WTC11 (cell line): Measurements from ENCODE around the gene WWOX. TPM values are rescaled to one million over a fixed set of nuclear protein-coding genes. Genes with fewer than 3 reads are reported as not detected.
"Not testable (repeated sequence)": the region's sequence is repeated elsewhere in the genome, so short reads cannot be mapped to it uniquely, and the experiment has no call there.

Experiments used
- ATAC-seq: fragments of 200-7000 bp; cut with Tn5 transposase; 2 replicates; pipeline ENCODE4 v1.10.0; 2021; ENCODE audit warnings: mild to moderate bottlenecking, moderate library complexity
- CTCF ChIA-PET: fragments of 300-600 bp; sonication (Branson Sonifier 250); formaldehyde crosslinking; loops from one replicate; lab custom pipeline; 2021; ENCODE audit warnings: antibody characterized with exemption; lab: Charles Lee
- POLR2A ChIA-PET: fragments of 350-600 bp; sonication (Branson Sonifier 250); formaldehyde crosslinking; loops from one replicate; lab custom pipeline; 2021; ENCODE audit warnings: antibody characterized with exemption; lab: Charles Lee
- DNase-seq: peaks from one replicate; pipeline ENCODE4 v3.0.0; 2021; ENCODE audit warnings: low spot score
- H3K27ac Mint-ChIP-seq: 2 replicates; pipeline ENCODE4 v1.8.0; 2021; ENCODE audit warnings: mixed read lengths
- H3K27me3 Mint-ChIP-seq: 2 replicates; pipeline ENCODE4 v1.8.0; 2021; ENCODE audit warnings: low read depth, mild to moderate bottlenecking, moderate library complexity, mixed read lengths
- H3K36me3 Mint-ChIP-seq: 2 replicates; pipeline ENCODE4 v1.8.0; 2021; ENCODE audit warnings: mixed read lengths
- H3K4me1 Mint-ChIP-seq: 2 replicates; pipeline ENCODE4 v1.8.0; 2022; ENCODE audit warnings: mixed read lengths
- H3K4me3 Mint-ChIP-seq: 2 replicates; pipeline ENCODE4 v1.8.0; 2021; ENCODE audit warnings: mild to moderate bottlenecking, moderate library complexity, mixed read lengths
- H3K9me3 Mint-ChIP-seq: 2 replicates; pipeline ENCODE4 v1.8.0; 2021; ENCODE audit warnings: mixed read lengths
- CBFB ChIP-seq: sonication (generic); formaldehyde crosslinking; IDR thresholded peaks from 2 replicates; pipeline ENCODE4 v1.8.1; 2022; ENCODE audit warnings: mild to moderate bottlenecking, low read depth, missing genetic modification reagents
- CDX4 ChIP-seq: fragments of 250-450 bp; sonication (Bioruptor Pico); IDR thresholded peaks from 2 replicates; pipeline ENCODE4 v1.9.0; 2021; ENCODE audit warnings: moderate library complexity, mild to moderate bottlenecking, inconsistent platforms, borderline replicate concordance
- ERG ChIP-seq: fragments of 250-450 bp; sonication (Bioruptor Pico); IDR thresholded peaks from 2 replicates; pipeline ENCODE4 v1.8.0; 2021; ENCODE audit warnings: mild to moderate bottlenecking
- ETV6 ChIP-seq: sonication (generic); formaldehyde crosslinking; IDR thresholded peaks from 2 replicates; pipeline ENCODE4 v1.8.1; 2022; ENCODE audit warnings: mild to moderate bottlenecking, missing genetic modification reagents
- GABPB1 ChIP-seq: sonication (generic); formaldehyde crosslinking; IDR thresholded peaks from 2 replicates; pipeline ENCODE4 v1.8.1; 2023; ENCODE audit warnings: mild to moderate bottlenecking, missing genetic modification reagents
- GRHL2 ChIP-seq: fragments of 250-450 bp; sonication (Bioruptor Pico); IDR thresholded peaks from 2 replicates; pipeline ENCODE4 v1.8.0; 2022; ENCODE audit warnings: mild to moderate bottlenecking, moderate library complexity; ENCODE audit not compliant: insufficient replicate concordance, severe bottlenecking
- GTF2I ChIP-seq: fragments of 250-450 bp; sonication (Bioruptor Pico); conservative IDR thresholded peaks from 2 replicates; pipeline ENCODE4 v1.4.0; 2021; ENCODE audit warnings: mild to moderate bottlenecking
- HMGA2 ChIP-seq: fragments of 250-450 bp; sonication (Bioruptor Pico); IDR thresholded peaks from 2 replicates; pipeline ENCODE4 v1.4.0; 2021; ENCODE audit warnings: mild to moderate bottlenecking, moderate library complexity
- JAZF1 ChIP-seq: fragments of 250-450 bp; sonication (Bioruptor Pico); IDR thresholded peaks from 2 replicates; pipeline ENCODE4 v1.9.0; 2021; ENCODE audit warnings: moderate library complexity, mild to moderate bottlenecking, inconsistent platforms
- RORB ChIP-seq: fragments of 250-450 bp; sonication (Bioruptor Pico); IDR thresholded peaks from 2 replicates; pipeline ENCODE4 v1.9.0; 2021; ENCODE audit warnings: mild to moderate bottlenecking
- SMAD3 ChIP-seq: sonication (generic); formaldehyde crosslinking; IDR thresholded peaks from 2 replicates; pipeline ENCODE4 v1.8.0; 2022; ENCODE audit warnings: missing genetic modification reagents, mild to moderate bottlenecking, borderline replicate concordance
- ZNF138 ChIP-seq: sonication (generic); formaldehyde crosslinking; conservative IDR thresholded peaks from 2 replicates; pipeline ENCODE4 v1.8.1; 2022; ENCODE audit warnings: mild to moderate bottlenecking, moderate library complexity, missing genetic modification reagents
- ZNF219 ChIP-seq: sonication (generic); formaldehyde crosslinking; IDR thresholded peaks from 2 replicates; pipeline ENCODE4 v1.8.0; 2023; ENCODE audit warnings: missing genetic modification reagents, mild to moderate bottlenecking, borderline replicate concordance
- ZNF317 ChIP-seq: sonication (generic); formaldehyde crosslinking; IDR thresholded peaks from 2 replicates; pipeline ENCODE4 v1.8.1; 2023; ENCODE audit warnings: low read depth, mild to moderate bottlenecking, moderate library complexity, missing genetic modification reagents, borderline replicate concordance
- ZNF416 ChIP-seq: fragments of 250-450 bp; sonication (Bioruptor Pico); IDR thresholded peaks from 2 replicates; pipeline ENCODE4 v1.9.0; 2021; ENCODE audit warnings: mild to moderate bottlenecking, inconsistent platforms
- ZNF671 ChIP-seq: fragments of 250-450 bp; sonication (Bioruptor Pico); IDR thresholded peaks from 2 replicates; pipeline ENCODE4 v1.8.0; 2021; ENCODE audit warnings: mild to moderate bottlenecking
- total RNA-seq: library from RNA; stranded (reverse); gene quantifications from 3 replicates; pipeline ENCODE4 v1.2.3, GENCODE V29; 2021
- TF ChIP-seq, protein P1 (sequence below): sonication (generic); formaldehyde crosslinking; IDR thresholded peaks from 2 replicates; pipeline ENCODE4 v1.8.1; 2022; ENCODE audit warnings: missing genetic modification reagents, borderline replicate concordance
- TF ChIP-seq, protein P2 (sequence below): sonication (generic); formaldehyde crosslinking; IDR thresholded peaks from 2 replicates; pipeline ENCODE4 v1.8.1; 2022; ENCODE audit warnings: low read depth, missing genetic modification reagents, borderline replicate concordance
- TF ChIP-seq, protein P3 (sequence below): fragments of 200-600 bp; IDR thresholded peaks from 2 replicates; pipeline ENCODE4 v1.8.0; 2022; ENCODE audit warnings: antibody characterized with exemption
- TF ChIP-seq, protein P4 (sequence below): sonication (generic); formaldehyde crosslinking; IDR thresholded peaks from 2 replicates; pipeline ENCODE4 v1.8.0; 2022; ENCODE audit warnings: missing genetic modification reagents

Gene WWOX
- total RNA-seq, 1 experiment from 2014 or later: 15.7 TPM

GRCh38 chr16:79218351-79218750 lies 1118.9 kb downstream of the WWOX start (continued):
- TF ChIP-seq, protein P1, sequence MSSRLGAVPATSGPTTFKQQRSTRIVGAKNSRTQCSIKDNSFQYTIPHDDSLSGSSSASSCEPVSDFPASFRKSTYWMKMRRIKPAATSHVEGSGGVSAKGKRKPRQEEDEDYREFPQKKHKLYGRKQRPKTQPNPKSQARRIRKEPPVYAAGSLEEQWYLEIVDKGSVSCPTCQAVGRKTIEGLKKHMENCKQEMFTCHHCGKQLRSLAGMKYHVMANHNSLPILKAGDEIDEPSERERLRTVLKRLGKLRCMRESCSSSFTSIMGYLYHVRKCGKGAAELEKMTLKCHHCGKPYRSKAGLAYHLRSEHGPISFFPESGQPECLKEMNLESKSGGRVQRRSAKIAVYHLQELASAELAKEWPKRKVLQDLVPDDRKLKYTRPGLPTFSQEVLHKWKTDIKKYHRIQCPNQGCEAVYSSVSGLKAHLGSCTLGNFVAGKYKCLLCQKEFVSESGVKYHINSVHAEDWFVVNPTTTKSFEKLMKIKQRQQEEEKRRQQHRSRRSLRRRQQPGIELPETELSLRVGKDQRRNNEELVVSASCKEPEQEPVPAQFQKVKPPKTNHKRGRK: no peak
- TF ChIP-seq SMAD3 (CRISPR knock-in tag): no peak
- no peak for TF ChIP-seq GRHL2 (CRISPR knock-in tag)
- no peak for TF ChIP-seq GABPB1 (CRISPR knock-in tag)
- TF ChIP-seq HMGA2: no peak
- TF ChIP-seq, protein P2, sequence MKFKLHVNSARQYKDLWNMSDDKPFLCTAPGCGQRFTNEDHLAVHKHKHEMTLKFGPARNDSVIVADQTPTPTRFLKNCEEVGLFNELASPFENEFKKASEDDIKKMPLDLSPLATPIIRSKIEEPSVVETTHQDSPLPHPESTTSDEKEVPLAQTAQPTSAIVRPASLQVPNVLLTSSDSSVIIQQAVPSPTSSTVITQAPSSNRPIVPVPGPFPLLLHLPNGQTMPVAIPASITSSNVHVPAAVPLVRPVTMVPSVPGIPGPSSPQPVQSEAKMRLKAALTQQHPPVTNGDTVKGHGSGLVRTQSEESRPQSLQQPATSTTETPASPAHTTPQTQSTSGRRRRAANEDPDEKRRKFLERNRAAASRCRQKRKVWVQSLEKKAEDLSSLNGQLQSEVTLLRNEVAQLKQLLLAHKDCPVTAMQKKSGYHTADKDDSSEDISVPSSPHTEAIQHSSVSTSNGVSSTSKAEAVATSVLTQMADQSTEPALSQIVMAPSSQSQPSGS (CRISPR knock-in tag): no peak
- TF ChIP-seq, all 79 proteins: peak for 0

DNA sequence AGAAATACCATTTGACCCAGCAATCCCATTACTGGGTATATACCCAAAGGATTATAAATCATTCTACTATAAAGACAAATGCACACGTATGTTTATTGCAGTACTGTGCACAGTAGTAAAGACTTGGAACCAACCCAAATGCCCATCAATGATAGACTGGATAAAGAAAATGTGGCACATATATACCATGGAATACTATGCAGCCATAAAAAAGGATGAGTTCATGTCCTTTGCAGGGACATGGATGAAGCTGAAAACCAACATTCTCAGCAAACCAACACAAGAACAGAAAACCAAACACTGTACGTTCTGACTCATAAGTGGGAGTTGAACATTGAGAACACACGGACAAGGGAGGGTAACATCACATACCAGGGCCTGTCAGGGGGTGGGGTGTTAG lies 1126.5 kb downstream of the WWOX start:
- H3K4me3 Mint-ChIP-seq, H3K9me3 Mint-ChIP-seq, DNase-seq, CTCF ChIA-PET, H3K36me3 Mint-ChIP-seq, H3K4me1 Mint-ChIP-seq, H3K27ac Mint-ChIP-seq, H3K27me3 Mint-ChIP-seq, ATAC-seq, POLR2A ChIA-PET: not testable (repeated sequence)

DNA sequence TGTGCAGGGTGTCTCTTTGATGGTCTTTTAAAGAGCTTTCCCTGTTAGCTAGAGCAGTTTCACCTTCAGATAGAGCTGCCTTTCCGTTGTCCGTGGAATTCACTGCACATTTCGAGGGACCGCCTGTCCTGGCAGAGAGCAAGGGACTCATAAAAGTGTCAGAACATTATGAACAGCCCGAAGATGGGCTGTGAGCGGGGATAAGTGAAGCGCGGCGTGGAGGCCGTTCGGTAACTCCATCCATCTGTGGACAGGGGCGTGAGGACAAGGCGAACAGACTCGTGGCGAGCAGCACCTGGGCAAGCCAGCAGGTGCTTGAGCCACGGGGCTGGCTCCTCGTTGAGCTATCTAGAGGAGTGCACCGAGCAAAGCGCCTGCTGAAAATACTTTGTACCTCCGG lies 1129.9 kb downstream of the WWOX start:
- H3K4me3 Mint-ChIP-seq: no peak overlapping the region
- CTCF ChIA-PET: interaction anchor here (1.6 kb wide), 1 partner anchor 240 kb away, joined by 3 read pairs; no protein-coding TSS in a partner anchor
- ATAC-seq (no peak; the same call in 1 of the 2 replicates), DNase-seq (no peak)
- no peaks in the 10 kb centered on the region for H3K4me1 Mint-ChIP-seq
- peaks cover 4% of the 10 kb centered on the region; the same call in 1 of the 2 replicates for H3K9me3 Mint-ChIP-seq
- H3K27ac Mint-ChIP-seq: no peak overlapping the region
- H3K36me3 Mint-ChIP-seq: no peaks in the 10 kb centered on the region
- TF ChIP-seq ZNF317 (CRISPR knock-in tag) (no peak), ZNF416 (CRISPR knock-in tag) (no peak), RORB (no peak), ZNF671 (CRISPR knock-in tag) (no peak), ETV6 (CRISPR knock-in tag) (no peak), JAZF1 (CRISPR knock-in tag) (no peak), CBFB (no peak), GRHL2 (CRISPR knock-in tag) (no peak), ERG (CRISPR knock-in tag) (no peak), GTF2I (CRISPR knock-in tag) (no peak), ZNF219 (CRISPR knock-in tag) (no peak), CDX4 (CRISPR knock-in tag) (no peak), ZNF138 (CRISPR knock-in tag) (no peak)
- TF ChIP-seq, protein P3, sequence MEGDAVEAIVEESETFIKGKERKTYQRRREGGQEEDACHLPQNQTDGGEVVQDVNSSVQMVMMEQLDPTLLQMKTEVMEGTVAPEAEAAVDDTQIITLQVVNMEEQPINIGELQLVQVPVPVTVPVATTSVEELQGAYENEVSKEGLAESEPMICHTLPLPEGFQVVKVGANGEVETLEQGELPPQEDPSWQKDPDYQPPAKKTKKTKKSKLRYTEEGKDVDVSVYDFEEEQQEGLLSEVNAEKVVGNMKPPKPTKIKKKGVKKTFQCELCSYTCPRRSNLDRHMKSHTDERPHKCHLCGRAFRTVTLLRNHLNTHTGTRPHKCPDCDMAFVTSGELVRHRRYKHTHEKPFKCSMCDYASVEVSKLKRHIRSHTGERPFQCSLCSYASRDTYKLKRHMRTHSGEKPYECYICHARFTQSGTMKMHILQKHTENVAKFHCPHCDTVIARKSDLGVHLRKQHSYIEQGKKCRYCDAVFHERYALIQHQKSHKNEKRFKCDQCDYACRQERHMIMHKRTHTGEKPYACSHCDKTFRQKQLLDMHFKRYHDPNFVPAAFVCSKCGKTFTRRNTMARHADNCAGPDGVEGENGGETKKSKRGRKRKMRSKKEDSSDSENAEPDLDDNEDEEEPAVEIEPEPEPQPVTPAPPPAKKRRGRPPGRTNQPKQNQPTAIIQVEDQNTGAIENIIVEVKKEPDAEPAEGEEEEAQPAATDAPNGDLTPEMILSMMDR: no peak
- TF ChIP-seq, protein P4, sequence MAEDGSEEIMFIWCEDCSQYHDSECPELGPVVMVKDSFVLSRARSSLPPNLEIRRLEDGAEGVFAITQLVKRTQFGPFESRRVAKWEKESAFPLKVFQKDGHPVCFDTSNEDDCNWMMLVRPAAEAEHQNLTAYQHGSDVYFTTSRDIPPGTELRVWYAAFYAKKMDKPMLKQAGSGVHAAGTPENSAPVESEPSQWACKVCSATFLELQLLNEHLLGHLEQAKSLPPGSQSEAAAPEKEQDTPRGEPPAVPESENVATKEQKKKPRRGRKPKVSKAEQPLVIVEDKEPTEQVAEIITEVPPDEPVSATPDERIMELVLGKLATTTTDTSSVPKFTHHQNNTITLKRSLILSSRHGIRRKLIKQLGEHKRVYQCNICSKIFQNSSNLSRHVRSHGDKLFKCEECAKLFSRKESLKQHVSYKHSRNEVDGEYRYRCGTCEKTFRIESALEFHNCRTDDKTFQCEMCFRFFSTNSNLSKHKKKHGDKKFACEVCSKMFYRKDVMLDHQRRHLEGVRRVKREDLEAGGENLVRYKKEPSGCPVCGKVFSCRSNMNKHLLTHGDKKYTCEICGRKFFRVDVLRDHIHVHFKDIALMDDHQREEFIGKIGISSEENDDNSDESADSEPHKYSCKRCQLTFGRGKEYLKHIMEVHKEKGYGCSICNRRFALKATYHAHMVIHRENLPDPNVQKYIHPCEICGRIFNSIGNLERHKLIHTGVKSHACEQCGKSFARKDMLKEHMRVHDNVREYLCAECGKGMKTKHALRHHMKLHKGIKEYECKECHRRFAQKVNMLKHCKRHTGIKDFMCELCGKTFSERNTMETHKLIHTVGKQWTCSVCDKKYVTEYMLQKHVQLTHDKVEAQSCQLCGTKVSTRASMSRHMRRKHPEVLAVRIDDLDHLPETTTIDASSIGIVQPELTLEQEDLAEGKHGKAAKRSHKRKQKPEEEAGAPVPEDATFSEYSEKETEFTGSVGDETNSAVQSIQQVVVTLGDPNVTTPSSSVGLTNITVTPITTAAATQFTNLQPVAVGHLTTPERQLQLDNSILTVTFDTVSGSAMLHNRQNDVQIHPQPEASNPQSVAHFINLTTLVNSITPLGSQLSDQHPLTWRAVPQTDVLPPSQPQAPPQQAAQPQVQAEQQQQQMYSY: no peak
- TF ChIP-seq, protein P2 (CRISPR knock-in tag): no peak
- H3K27me3 Mint-ChIP-seq: no peaks in the 10 kb centered on the region
- POLR2A ChIA-PET: no interaction called here
